Activated T-helper 9 cell treated with anti-CD3 and anti-CD28 coated beads, Interleukin-2, amount 50 U/mL, for 16 hours (primary cell): ENCODE results near the gene CBX2.
"Not testable (repeated sequence)": the region's sequence is repeated elsewhere in the genome, so short reads cannot be mapped to it uniquely, and the experiment has no call there.

Experiments used
- DNase-seq: peaks from one replicate; pipeline ENCODE4 v3.0.0-alpha.2; 2020; ENCODE audit warnings: low read depth

CBX2 gene

DNA sequence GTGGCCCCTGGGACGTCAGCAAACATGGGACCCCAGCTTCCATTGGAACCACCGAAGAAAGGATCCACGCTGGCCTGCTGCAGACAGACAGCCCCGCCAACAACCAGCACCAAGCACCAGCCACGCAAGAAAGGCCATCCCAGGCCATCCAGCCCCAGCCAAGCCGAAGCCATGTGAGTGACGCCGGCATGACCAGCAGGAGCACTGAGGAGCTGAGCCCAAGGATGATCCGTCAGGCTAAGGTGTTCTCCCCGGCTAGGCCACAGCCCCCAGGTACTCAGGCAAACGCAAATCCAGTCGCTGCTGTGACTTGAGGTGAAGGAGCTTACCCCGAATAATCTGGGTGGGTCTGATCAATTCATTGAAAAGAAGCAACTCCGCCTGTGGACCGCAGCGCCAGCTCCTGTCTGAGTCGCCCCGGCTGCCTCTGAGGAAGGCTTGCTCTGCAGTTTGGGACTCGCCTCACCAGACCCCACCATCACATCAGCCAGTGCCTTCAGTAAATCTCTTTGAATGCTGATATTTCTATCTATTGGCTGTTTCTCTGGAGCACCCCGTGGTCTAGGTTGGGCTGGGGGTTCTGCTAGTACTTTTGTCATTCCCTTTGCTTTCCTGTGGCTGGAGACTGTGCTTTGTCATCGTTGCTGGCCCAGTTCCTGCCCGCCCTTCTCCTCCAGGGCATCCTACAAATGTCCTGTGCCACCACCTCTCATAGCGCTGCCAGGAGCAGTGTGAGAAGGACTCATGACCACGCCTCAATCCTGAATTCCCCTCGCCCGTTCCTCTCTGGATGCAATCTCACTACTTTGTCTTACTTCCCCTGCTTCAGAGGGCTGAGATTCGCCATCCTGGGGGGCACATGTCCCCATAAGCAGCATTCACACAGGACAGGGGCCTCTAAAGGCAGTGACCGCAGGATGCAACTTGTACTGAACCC lies 8.1 kb upstream of the CBX2 start:
- no peak for DNase-seq

- DNase-seq, result no peak
These were observed 6.7 kb upstream of the CBX2 start for GRCh38 chr17:79771276-79771675.

DNA sequence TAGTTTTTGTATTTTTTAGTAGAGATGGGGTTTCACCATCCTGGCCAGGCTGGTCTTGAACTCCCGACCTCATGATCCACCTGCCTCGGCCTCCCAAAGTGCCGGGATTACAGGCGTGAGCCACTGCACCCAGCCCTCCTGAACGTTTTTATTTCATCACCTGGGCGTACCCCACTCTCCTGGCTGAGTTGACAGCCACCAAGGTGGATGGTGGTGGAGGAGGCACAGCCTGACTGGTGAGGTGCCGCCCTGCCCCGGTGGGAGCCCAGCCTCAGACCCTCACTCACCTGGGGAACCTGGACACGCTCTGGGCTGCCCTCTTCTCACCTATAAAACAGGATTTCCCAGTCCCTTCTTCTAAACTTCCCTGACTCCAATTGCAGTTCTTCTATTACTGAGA lies 5.2 kb upstream of the CBX2 start:
- DNase-seq, result not testable (repeated sequence)

DNA sequence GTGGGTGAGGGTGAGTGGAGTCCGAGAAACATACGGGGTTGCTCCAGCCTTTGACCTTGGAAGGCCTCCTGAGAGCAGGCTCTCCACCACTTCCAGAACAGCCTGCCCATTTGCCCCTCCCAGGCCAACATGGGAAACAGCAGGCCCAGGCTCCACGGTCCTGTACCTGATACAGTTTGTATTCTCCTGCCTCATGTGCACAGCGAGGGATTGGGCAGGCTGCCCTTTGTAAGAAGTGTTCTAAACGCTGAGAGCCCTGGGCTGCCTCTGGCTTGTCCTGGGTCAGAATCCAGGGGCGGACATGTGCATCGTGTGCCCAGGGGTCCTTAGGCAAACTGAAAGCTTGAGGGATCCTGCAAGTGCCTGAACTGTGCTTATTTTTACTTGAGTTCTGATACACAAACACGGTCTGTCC lies 3.4 kb upstream of the CBX2 start:
- DNase-seq, result no peak

GRCh38 chr17:79775632-79776031 lies 2.3 kb upstream of the CBX2 start:
- DNase-seq, result no peak

- no peak for DNase-seq
These were observed 1.4 kb upstream of the CBX2 start for GRCh38 chr17:79776376-79777119.

- DNase-seq, result no peak
These were observed 641 bp upstream of the CBX2 start for GRCh38 chr17:79777120-79777893.

DNA sequence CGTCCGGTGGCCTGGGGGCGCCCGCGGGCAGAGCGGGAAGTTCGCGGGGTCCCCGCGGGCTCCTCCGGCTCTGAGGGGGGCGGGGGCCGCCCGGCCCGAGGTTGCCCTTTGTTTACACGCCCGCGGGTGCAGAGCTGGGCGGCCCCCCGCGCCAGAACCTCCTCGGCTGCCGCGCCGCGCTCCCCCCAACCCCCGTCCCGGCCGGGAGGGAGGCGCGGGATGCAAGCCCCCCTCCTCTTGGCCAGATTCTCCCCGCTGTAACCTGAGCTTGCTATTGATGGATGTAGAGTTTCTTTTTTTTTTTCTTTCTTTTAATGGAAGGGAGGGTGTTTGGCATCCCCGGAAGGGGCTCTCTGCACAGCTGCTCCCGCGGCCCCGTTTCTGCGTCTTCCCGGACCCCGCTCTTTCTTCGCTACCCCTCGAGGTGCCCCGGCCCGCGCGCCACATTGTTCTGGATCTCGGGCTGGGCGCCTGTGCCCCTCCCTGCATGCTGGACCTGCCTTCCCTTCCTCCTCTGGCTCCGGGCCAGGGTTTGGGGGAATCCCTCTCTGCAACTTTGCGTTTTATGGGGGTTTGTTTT lies 646 bp downstream of the CBX2 start:
- DNase-seq, result no peak

DNA sequence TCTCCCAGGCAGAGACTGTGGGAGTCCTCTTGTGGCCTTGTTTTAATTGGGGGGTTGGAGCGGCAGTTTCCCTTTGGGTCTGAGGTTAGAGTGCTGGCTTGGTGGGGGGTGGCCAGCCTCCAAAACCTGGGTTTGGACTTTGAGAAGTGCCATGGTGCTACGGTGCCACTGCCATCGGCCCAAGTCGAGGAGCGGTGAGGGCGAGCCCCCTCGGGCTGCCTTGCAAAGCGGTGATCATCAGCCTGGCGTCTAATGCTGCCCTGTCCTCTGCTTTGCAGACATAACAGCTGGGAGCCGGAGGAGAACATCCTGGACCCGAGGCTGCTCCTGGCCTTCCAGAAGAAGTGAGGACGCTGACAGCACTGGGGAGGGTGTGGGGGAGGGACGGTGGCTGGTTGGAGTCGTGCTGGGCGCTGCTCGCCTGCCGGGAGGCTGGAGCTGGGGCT lies 1.2 kb downstream of the CBX2 start:
- no peak for DNase-seq

DNA sequence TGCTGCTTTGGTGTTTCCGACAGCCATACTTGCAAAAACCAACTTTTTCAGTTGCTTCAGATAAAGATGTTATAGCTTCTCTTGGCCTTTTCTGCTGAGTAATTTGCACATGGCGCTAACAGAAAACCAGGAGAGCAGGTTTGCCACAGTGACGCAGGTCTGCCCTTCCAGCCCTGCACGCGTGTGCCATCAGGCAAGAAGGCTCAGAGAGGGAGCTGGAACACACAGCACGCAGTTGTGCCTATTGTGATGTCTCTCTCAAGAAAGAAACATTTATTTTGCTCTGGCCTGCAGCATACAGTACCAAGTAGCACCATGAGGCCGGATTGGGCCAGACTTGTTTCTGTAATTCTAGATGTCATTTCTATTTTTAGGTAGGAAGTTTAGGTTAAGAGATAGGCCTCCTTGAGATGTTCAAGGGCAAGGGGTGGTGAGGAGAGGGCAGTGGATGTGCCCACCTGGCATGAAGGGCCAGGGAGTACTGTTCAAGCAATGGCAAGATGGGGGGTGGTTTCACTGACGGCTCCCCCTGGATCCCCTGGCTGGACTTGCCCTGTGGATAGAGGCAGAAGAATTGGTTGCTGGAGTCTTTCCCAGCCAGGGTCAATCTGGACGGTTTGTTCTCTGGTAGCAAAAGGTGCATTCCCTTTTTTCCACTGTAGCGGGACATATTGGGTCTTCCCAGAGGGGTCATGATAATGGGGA lies 1.9 kb downstream of the CBX2 start:
- DNase-seq, result no peak

GRCh38 chr17:79781012-79781650 lies 3.2 kb downstream of the CBX2 start:
- no peak for DNase-seq

- no peak for DNase-seq
These were observed 4.0 kb downstream of the CBX2 start for GRCh38 chr17:79781736-79782575.

- no peak for DNase-seq
These were observed 5.9 kb downstream of the CBX2 start for GRCh38 chr17:79783891-79784290.

GRCh38 chr17:79784353-79785016 lies 6.5 kb downstream of the CBX2 start:
- no peak for DNase-seq

DNA sequence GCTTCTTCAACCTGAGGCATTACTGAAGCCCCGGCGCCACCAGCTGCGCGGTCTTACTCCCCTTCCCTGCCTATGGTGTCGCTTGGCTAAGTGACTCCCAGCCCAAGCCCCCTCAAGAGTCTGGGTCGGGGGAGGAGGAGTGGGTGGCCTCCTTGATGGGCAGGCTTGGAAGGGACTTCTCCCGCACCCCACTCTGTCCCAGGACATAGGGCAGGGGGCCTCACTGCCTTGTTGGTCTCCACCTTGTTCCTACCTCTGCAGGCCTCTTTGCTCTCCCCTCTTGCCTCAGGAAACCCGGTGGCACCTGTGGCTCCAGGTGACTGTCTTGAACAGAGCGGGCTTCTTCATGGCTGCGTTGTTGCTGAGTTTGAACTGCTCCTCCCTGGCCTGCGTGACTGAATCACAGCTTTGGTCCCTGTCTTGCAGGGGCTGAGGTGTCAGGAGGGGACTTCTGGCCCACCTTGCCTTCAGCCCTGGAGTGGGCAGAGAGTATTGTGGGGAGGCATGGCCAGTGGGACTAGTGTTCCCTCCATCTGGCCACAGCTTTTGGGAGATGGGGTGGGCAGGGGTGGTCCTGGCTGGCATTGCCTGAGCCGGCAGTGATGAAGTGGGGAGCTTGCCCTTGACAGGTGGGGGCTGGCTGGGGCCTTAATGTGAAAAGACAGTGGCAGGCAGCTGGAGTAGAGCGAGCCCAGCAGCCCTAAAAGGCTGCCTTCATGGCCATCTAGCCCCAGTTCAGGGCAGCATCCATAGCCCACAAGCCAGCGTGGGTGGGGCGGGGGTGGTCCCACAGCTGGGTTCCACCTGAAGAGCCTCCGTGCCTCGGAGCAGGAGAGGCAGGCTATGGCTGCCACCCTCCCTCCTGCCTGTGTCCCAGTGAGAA lies 7.3 kb downstream of the CBX2 start:
- DNase-seq, result no peak

DNA sequence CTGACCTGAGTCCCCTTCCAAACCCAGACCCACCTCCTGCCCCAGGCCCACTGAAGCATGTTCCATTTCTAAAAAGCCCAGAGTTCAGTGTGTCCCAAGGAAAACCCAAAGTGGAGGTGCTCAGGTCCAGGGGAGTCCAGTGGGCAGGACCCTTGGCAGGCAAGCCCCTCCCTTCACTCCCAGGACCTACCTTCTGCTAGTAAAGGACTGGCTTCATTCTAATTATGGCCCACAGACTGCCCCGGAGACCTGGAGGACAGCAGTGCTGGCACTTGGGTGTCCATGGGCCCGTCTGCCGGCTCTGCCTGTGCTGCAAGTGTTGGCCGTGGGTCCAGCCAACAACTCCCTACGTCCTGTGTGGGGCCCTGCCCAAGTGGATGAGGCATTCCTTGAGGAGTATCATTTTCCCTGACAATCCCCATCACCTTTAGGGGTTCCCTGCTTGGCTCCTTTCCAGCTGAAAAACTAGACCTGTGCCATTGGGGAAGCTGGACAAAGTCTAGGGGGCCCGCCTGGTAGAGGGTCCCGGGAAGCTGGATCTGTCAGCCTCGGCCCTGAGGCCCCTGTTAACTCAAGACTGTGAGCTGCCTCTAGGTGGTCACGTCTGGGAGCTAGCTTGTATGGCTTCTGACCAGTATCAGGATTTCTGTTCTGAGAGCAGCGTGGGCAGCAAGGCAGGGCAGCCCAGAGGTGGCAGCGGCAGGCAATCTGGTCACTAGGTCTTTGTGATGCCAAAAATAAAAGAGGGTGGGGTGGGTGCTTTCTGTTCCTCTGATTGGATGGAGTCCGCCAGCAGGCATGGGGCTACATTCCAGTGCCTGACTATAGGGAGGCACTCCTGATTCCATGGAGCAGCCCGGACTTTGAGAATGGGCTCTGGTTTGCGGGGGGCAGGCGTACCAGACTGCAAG lies 8.2 kb downstream of the CBX2 start:
- DNase-seq, result no peak

GRCh38 chr17:79786930-79787643 lies 9.1 kb downstream of the CBX2 start:
- DNase-seq, result no peak
